Loucy (cell line): ENCODE results near the gene LAYN.

Experiments
- H2AFZ ChIP-seq: fragments of 200-600 bp; sonication (generic); 2 replicates; pipeline ENCODE4 v1.6.0; 2016; ENCODE audit warnings: antibody characterized with exemption, mild to moderate bottlenecking, low read length, moderate library complexity
- H3F3A ChIP-seq: fragments of 200-600 bp; 2 replicates; pipeline ENCODE4 v1.6.0; 2016; ENCODE audit warnings: antibody characterized with exemption, low read depth, mild to moderate bottlenecking
- H3K27me3 ChIP-seq: fragments of 200-600 bp; sonication (generic); 2 replicates; pipeline ENCODE4 v1.6.1; 2014; ENCODE audit warnings: low read length, mild to moderate bottlenecking; ENCODE audit not compliant: insufficient read depth, poor library complexity, severe bottlenecking
- H3K36me3 ChIP-seq: fragments of 200-600 bp; sonication (generic); 2 replicates; pipeline ENCODE4 v1.6.1; 2016; ENCODE audit warnings: low read length; ENCODE audit not compliant: insufficient read depth
- H3K4me1 ChIP-seq: fragments of 200-600 bp; sonication (generic); 2 replicates; pipeline ENCODE4 v1.5.1; 2014; ENCODE audit warnings: low read length, mild to moderate bottlenecking; ENCODE audit not compliant: insufficient read depth, poor library complexity, severe bottlenecking
- H3K4me2 ChIP-seq: fragments of 200-600 bp; sonication (generic); 2 replicates; pipeline ENCODE4 v1.6.0; 2014; ENCODE audit warnings: antibody characterized with exemption, low read length, low read depth, mild to moderate bottlenecking; ENCODE audit not compliant: poor library complexity, severe bottlenecking
- H3K4me3 ChIP-seq: fragments of 200-600 bp; sonication (generic); 2 replicates; pipeline ENCODE4 v1.5.1; 2014; ENCODE audit warnings: low read length, mild to moderate bottlenecking, mixed read lengths; ENCODE audit not compliant: poor library complexity, severe bottlenecking
- H3K79me2 ChIP-seq: fragments of 200-600 bp; sonication (generic); 2 replicates; pipeline ENCODE4 v1.6.1; 2014; ENCODE audit warnings: low read length; ENCODE audit not compliant: insufficient read depth
- H3K9ac ChIP-seq: fragments of 200-600 bp; sonication (generic); 2 replicates; pipeline ENCODE4 v1.6.0; 2014; ENCODE audit warnings: mild to moderate bottlenecking, low read depth, low read length, moderate library complexity; ENCODE audit not compliant: poor library complexity, severe bottlenecking
- H3K9me2 ChIP-seq: fragments of 200-600 bp; sonication (generic); replicated peaks from 2 replicates; pipeline ENCODE4 v1.6.1; 2016; ENCODE audit warnings: low read depth, low read length, mixed read lengths
- H3K9me3 ChIP-seq: fragments of 200-600 bp; sonication (generic); 2 replicates; pipeline ENCODE4 v1.6.1; 2014; ENCODE audit warnings: mild to moderate bottlenecking, antibody characterized with exemption, low read length, low read depth; ENCODE audit not compliant: insufficient read depth
- H4K20me1 ChIP-seq: fragments of 200-600 bp; sonication (generic); 2 replicates; pipeline ENCODE4 v1.6.0; 2014; ENCODE audit warnings: antibody characterized with exemption, low read length, mild to moderate bottlenecking; ENCODE audit not compliant: insufficient read depth, poor library complexity, severe bottlenecking
- EZH2phosphoT487 ChIP-seq: fragments of 200-600 bp; IDR thresholded peaks from 2 replicates; pipeline ENCODE4 v1.6.1; 2018; ENCODE audit warnings: antibody characterized with exemption, mild to moderate bottlenecking, moderate library complexity, borderline replicate concordance
- TF ChIP-seq, protein P1 (sequence below): fragments of 200-600 bp; sonication (generic); conservative IDR thresholded peaks from 2 replicates; pipeline ENCODE4 v1.5.1; 2014; ENCODE audit warnings: mild to moderate bottlenecking, antibody characterized with exemption, low read length

Gene LAYN

DNA sequence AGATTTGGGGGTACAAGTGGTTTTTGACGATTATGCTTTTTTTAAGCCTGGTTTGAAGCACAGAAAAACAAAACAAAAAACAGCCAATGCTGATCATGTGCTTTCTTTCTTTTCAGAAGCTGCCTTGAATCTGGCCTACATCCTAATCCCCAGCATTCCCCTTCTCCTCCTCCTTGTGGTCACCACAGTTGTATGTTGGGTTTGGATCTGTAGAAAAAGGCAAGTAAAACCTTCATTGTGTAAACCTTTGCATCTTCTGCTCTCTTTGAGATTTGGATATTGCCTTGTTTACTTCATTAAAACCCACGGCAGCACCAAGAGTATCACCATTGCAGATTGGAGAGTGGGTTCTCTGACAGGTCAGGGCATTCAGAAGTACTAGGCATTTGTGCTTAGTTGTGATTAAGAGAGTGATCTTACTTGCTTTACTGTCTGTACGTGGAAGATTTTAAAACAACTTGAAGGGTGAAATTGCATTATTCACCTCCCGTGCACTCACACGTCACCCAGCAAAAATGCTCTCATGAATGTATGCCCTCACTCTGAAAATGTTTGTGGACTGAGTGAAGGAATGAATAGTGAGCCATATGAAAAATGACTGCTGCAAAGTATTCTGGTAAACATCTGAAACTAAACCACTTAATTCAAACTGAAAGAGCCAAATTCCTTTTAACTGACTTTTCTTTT, 17.0 kb downstream of the LAYN start:
- H3K9me3 ChIP-seq = peaks cover 9% of the 10 kb centered on the region; the same call in 1 of the 2 replicates
- H4K20me1 ChIP-seq = no peaks in the 10 kb centered on the region
- no peaks in the 10 kb centered on the region for H3K9me2 ChIP-seq
- no peak overlapping the region for H2AFZ ChIP-seq
- H3K4me1 ChIP-seq = peaks cover 23% of the 10 kb centered on the region
- no peaks in the 10 kb centered on the region for H3K79me2 ChIP-seq
- no peak overlapping the region for H3K4me3 ChIP-seq
- TF ChIP-seq EZH2phosphoT487 = no peak
- TF ChIP-seq, protein P1, sequence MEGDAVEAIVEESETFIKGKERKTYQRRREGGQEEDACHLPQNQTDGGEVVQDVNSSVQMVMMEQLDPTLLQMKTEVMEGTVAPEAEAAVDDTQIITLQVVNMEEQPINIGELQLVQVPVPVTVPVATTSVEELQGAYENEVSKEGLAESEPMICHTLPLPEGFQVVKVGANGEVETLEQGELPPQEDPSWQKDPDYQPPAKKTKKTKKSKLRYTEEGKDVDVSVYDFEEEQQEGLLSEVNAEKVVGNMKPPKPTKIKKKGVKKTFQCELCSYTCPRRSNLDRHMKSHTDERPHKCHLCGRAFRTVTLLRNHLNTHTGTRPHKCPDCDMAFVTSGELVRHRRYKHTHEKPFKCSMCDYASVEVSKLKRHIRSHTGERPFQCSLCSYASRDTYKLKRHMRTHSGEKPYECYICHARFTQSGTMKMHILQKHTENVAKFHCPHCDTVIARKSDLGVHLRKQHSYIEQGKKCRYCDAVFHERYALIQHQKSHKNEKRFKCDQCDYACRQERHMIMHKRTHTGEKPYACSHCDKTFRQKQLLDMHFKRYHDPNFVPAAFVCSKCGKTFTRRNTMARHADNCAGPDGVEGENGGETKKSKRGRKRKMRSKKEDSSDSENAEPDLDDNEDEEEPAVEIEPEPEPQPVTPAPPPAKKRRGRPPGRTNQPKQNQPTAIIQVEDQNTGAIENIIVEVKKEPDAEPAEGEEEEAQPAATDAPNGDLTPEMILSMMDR = no peak
- no peak overlapping the region for H3K9ac ChIP-seq
- no peaks in the 10 kb centered on the region; the same call in 1 of the 2 replicates for H3K36me3 ChIP-seq
- H3K4me2 ChIP-seq = no peak overlapping the region
- H3F3A ChIP-seq = no peaks in the 10 kb centered on the region
- H3K27me3 ChIP-seq = no peaks in the 10 kb centered on the region

DNA sequence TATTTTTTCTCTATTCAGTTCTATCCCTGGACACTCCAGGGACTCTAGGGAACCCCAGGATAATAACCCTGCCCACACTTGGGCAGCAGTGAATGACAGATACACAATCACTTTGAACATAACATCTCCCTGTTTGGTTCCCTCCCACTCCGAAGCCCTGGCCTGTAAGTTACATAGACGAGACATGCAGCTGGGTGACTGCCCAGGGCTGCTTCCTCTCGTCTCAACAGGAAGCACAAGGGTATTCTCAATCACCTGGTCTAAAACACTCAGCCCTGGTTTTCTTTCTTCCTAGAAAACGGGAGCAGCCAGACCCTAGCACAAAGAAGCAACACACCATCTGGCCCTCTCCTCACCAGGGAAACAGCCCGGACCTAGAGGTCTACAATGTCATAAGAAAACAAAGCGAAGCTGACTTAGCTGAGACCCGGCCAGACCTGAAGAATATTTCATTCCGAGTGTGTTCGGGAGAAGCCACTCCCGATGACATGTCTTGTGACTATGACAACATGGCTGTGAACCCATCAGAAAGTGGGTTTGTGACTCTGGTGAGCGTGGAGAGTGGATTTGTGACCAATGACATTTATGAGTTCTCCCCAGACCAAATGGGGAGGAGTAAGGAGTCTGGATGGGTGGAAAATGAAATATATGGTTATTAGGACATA, 19.4 kb downstream of the LAYN start:
- no peaks in the 10 kb centered on the region for H3K79me2 ChIP-seq
- no peaks in the 10 kb centered on the region; the same call in 1 of the 2 replicates for H3K36me3 ChIP-seq
- no peaks in the 10 kb centered on the region for H3F3A ChIP-seq
- H3K9me3 ChIP-seq = peaks cover 9% of the 10 kb centered on the region; the same call in 1 of the 2 replicates
- H3K9ac ChIP-seq = peak overlapping the region; percentile 30
- no peaks in the 10 kb centered on the region for H4K20me1 ChIP-seq
- peaks cover 23% of the 10 kb centered on the region for H3K4me1 ChIP-seq
- TF ChIP-seq, protein P1 = no peak
- TF ChIP-seq EZH2phosphoT487 = no peak
- H3K4me2 ChIP-seq = peak overlapping the region; percentile 47
- no peaks in the 10 kb centered on the region for H3K27me3 ChIP-seq
- H2AFZ ChIP-seq = peak overlapping the region; percentile 56; the same call in 1 of the 2 replicates
- H3K9me2 ChIP-seq = no peaks in the 10 kb centered on the region
- H3K4me3 ChIP-seq = no peak overlapping the region

GRCh38 chr11:111560800-111561199, 20.3 kb downstream of the LAYN start:
- no peaks in the 10 kb centered on the region for H3K9me2 ChIP-seq
- H4K20me1 ChIP-seq = no peaks in the 10 kb centered on the region
- H2AFZ ChIP-seq = peak overlapping the region; percentile 37
- no peaks in the 10 kb centered on the region for H3K27me3 ChIP-seq
- H3K36me3 ChIP-seq = no peaks in the 10 kb centered on the region; the same call in 1 of the 2 replicates
- no peaks in the 10 kb centered on the region for H3F3A ChIP-seq
- H3K4me3 ChIP-seq = no peak overlapping the region
- H3K9ac ChIP-seq = peak overlapping the region; percentile 30
- no peak for TF ChIP-seq EZH2phosphoT487
- TF ChIP-seq, protein P1 = no peak
- peak overlapping the region; percentile 47 for H3K4me2 ChIP-seq
- H3K9me3 ChIP-seq = peaks cover 6% of the 10 kb centered on the region; the same call in 1 of the 2 replicates
- H3K4me1 ChIP-seq = peaks cover 23% of the 10 kb centered on the region
- H3K79me2 ChIP-seq = no peaks in the 10 kb centered on the region
